ENCODE results near the gene TASOR2. TPM values are rescaled to one million over a fixed set of nuclear protein-coding genes. Genes with fewer than 3 reads are reported as not detected.

TASOR2 gene
- total and polyA plus RNA-seq, 9 of the 15 experiments (the other 6 are each of a cell fraction or from before 2014, with no cell fraction given): 12.7 to 75.3 (median 52.3) TPM

DNA sequence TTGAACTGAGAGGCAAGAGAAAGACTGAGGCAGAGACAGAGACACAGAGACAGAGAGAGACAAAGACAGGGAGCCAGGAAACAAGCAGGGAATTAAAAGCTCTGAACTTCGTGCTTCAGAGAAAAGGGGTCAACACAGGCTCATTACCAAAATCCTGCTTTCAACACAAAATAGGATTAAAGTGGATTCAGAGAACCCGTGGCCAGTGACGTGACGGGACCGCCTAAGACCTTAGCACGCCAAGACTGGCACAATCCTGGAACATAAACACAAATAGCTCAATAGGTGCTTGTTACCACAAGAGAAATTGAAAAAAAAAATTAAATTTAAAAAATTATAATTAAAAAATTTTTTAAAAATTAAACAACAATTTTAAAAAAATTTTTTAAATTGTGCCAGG is 39.7 kb upstream of the TASOR2 start (continued):
- no peak for TF ChIP-seq RBM15 (IDR thresholded peaks at IDR 0.05; ENCODE audit: insufficient read depth, low read length)
- TF ChIP-seq FIP1L1 (IDR thresholded peaks at IDR 0.05; ENCODE audit: low read depth, low read length, poor library complexity, severe bottlenecking): no peak
- TF ChIP-seq ZNF146 (CRISPR knock-in tag; IDR thresholded peaks at IDR 0.05; ENCODE audit: unreplicated experiment): no peak

DNA sequence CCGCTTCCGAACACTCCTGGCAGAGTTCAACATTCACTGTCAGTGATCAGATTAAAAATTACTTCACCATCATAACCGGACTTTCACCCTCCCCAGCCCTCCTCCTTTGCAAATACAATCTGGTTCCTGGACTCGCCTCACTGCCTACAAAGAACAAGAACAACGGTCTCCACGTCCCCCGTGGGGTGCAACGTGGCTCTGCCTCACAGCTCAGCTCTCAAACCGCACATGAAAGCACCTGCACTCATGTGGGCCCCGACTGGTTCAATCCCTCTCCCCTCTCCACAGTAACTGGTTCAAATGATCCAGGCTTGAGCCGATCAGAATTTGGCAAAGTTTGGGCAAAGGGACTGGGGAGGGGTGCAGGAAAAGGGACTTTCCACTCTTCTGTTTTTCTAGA is 39.3 kb upstream of the TASOR2 start:
- H3K4me2 ChIP-seq (ENCODE audit: insufficient read depth, low read length): no peak overlapping the region
- no peak for TF ChIP-seq CSDE1 (IDR thresholded peaks at IDR 0.05)
- TF ChIP-seq, protein P1, sequence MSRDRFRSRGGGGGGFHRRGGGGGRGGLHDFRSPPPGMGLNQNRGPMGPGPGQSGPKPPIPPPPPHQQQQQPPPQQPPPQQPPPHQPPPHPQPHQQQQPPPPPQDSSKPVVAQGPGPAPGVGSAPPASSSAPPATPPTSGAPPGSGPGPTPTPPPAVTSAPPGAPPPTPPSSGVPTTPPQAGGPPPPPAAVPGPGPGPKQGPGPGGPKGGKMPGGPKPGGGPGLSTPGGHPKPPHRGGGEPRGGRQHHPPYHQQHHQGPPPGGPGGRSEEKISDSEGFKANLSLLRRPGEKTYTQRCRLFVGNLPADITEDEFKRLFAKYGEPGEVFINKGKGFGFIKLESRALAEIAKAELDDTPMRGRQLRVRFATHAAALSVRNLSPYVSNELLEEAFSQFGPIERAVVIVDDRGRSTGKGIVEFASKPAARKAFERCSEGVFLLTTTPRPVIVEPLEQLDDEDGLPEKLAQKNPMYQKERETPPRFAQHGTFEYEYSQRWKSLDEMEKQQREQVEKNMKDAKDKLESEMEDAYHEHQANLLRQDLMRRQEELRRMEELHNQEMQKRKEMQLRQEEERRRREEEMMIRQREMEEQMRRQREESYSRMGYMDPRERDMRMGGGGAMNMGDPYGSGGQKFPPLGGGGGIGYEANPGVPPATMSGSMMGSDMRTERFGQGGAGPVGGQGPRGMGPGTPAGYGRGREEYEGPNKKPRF (IDR thresholded peaks at IDR 0.05; ENCODE audit: low read depth, low read length): no peak
- TF ChIP-seq MYNN (IDR thresholded peaks at IDR 0.05): no peak
- TF ChIP-seq MYNN (CRISPR knock-in tag; IDR thresholded peaks at IDR 0.05): no peak
- no peak for TF ChIP-seq SMC3 (conservative IDR thresholded peaks at IDR 0.05; ENCODE audit: insufficient read depth, low read depth, low read length)
- TF ChIP-seq RBM14 (IDR thresholded peaks at IDR 0.05; ENCODE audit: borderline replicate concordance, insufficient read depth, low read depth, low read length): no peak
- no peak for TF ChIP-seq CC2D1A (IDR thresholded peaks at IDR 0.05)
- no peak for TF ChIP-seq SRSF3 (IDR thresholded peaks at IDR 0.05; ENCODE audit: insufficient read depth, low read length)
- no peak for TF ChIP-seq TEAD4 (IDR thresholded peaks at IDR 0.05; ENCODE audit: low read length)
- no peak for TF ChIP-seq TEAD4 (CRISPR knock-in tag; IDR thresholded peaks at IDR 0.05; ENCODE audit: borderline replicate concordance)
- no peak for TF ChIP-seq MECOM (CRISPR knock-in tag; IDR thresholded peaks at IDR 0.05)
- no peak for TF ChIP-seq CHD2 (IDR thresholded peaks at IDR 0.05; ENCODE audit: low read depth, low read length)
- no peak for TF ChIP-seq DNMT1 (IDR thresholded peaks at IDR 0.05)
- no peak for TF ChIP-seq THRAP3 (IDR thresholded peaks at IDR 0.05; ENCODE audit: borderline replicate concordance)
- TF ChIP-seq, protein P2, sequence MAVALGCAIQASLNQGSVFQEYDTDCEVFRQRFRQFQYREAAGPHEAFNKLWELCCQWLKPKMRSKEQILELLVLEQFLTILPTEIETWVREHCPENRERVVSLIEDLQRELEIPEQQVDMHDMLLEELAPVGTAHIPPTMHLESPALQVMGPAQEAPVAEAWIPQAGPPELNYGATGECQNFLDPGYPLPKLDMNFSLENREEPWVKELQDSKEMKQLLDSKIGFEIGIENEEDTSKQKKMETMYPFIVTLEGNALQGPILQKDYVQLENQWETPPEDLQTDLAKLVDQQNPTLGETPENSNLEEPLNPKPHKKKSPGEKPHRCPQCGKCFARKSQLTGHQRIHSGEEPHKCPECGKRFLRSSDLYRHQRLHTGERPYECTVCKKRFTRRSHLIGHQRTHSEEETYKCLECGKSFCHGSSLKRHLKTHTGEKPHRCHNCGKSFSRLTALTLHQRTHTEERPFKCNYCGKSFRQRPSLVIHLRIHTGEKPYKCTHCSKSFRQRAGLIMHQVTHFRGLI (CRISPR knock-in tag; IDR thresholded peaks at IDR 0.05): no peak
- TF ChIP-seq KAT7 (CRISPR knock-in tag; IDR thresholded peaks at IDR 0.05; ENCODE audit: borderline replicate concordance): no peak
- no peak for ATAC-seq
- H3K9me1 ChIP-seq (ENCODE audit: control insufficient read depth, insufficient read depth, low read length): no peaks in the 10 kb centered on the region
- no peak overlapping the region for H2AFZ ChIP-seq (ENCODE audit: low read depth, low read length)
- CTCF ChIA-PET (ENCODE audit: low intra/inter-chr PET ratio): no interaction called here
- H3K27ac ChIP-seq (ENCODE audit: extremely low read depth, low read depth, low read length): no peak overlapping the region
- no peak for DNase-seq (ENCODE audit: extremely low read depth in 1 of 4, low spot score in 3 of 4)
- H3K9me3 ChIP-seq (replicated peaks; ENCODE audit: control insufficient read depth, insufficient read depth, low read depth, low read length): no peaks in the 10 kb centered on the region
- H3K79me2 ChIP-seq (ENCODE audit: control insufficient read depth, insufficient read depth, low read length): no peaks in the 10 kb centered on the region
- no peaks in the 10 kb centered on the region for H4K20me1 ChIP-seq (replicated peaks; ENCODE audit: control insufficient read depth, insufficient read depth, low read length)
- no TSS peak for BruUV-seq (replicated peaks)
- H3K27me3 ChIP-seq (ENCODE audit: control insufficient read depth in 2 of 2, insufficient read depth in 2 of 2, low read length in 2 of 2): no peaks in the 10 kb centered on the region
- no peak overlapping the region for H3K9ac ChIP-seq (ENCODE audit: insufficient read depth in 1 of 2, low read depth in 2 of 2, low read length in 2 of 2)
- in situ Hi-C loops (cut with MboI) (no loop called here), intact Hi-C loops (cut with micrococcal nuclease) (no loop called here)
- WGBS (ENCODE audit: insufficient coverage, low coverage, missing lambda C conversion rate): 63% methylated on average over 11 of the region's 11 CpGs
- POLR2A ChIA-PET: no interaction called here
- no peak overlapping the region for H3K4me3 ChIP-seq
- no peak for FAIRE-seq
- peaks cover 0 to 5% of the 10 kb centered on the region in 2 experiments; a peak in 1 of 5 replicates for H3K4me1 ChIP-seq (replicated peaks in 1 of 2; ENCODE audit: control insufficient read depth in 2 of 2, insufficient read depth in 2 of 2, low read length in 2 of 2)
- peaks cover 28% of the 10 kb centered on the region; the same call in 2 of the 3 replicates for H3K36me3 ChIP-seq (ENCODE audit: control insufficient read depth, insufficient read depth, low read length)

All from K562 (cell line).